OCI-M2 (cell line): Measurements from ENCODE around the gene SPC24.
"Not testable (repeated sequence)": the region's sequence is repeated elsewhere in the genome, so short reads cannot be mapped to it uniquely, and the experiment has no call there.

Source experiments
- DNase-seq: peaks from one replicate; lab custom pipeline; 2025; ENCODE audit not compliant: unreplicated experiment; lab: John Stamatoyannopoulos, UW

SPC24 gene

DNA sequence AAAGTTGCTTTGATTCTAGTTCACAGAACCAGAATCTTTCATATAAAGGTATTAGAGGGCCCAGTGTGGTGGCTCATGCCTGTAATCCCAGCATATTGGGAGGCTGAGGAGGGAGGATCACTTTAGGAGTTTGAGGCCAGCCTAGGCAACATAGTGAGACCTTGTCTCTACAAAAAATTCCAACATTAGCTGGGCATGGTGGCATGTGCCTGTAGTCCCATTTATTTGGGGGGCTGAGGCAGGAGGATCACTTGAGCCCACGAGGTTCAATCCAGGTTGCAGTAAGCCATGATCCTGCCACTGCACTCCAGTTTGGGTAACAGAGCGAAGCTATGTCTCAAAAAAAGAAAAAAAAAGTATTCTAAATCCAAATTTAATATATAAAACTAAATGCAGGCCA, 57.3 kb downstream of the SPC24 start:
- no peak for DNase-seq

DNA sequence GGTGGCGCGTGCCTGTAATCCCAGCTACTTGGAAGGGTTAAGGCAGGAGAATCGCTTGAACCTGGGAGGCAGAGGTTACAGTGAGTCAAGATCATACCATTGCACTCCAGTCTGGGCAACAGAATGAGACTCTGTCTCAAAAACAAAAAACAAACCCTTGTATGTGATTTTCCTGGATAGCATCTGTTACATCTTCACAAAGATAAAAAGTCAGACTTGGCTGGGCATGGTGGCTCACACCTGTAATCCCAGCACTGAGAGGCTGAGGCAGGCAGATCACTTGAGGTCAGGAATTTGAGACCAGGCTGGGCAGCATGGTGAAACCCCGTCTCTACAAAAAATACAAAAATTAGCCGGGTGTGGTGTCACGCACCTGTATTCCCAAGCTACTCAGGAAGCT, 58.2 kb downstream of the SPC24 start:
- not testable (repeated sequence) for DNase-seq

DNA sequence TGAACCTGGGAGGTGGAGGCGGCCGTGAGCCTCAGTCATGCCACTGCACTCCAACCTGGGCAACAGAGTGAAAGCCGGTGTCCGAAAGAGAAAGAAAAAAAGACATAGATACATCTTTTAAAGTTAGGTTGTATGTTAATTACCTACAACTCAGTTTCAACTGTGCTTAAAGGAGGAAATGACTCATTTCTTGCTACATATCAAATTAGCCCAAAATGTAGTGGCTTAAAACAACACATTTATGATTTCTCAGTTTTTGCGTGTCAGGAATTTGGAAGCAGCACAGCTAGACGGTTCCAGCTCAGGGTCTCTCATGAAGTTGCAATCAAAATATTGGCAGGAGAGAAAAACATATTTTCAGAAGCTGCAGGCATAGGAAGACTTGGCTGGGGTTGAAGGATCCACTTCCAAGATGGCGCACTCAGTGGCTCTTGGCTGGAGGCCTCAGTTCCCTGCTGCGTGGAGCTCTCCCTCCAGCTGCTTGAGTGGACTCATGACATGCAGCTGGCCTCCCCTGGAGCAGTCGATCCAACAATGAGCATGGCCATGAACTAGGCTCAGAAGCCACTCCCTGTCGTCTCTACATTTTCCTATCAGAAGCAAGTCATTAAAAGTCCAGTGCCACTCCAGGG, 59.3 kb downstream of the SPC24 start:
- no peak for DNase-seq
